Measurements from ENCODE around the gene DMRT1. TPM values are rescaled to one million over a fixed set of nuclear protein-coding genes. Genes with fewer than 3 reads are reported as not detected.

DMRT1 gene
- total RNA-seq, 1 experiment from 2014 or later = not detected

GRCh38 chr9:982394-983230, 141.1 kb downstream of the DMRT1 start:
- peaks cover 98% of the 10 kb centered on the region for H3K27me3 Mint-ChIP-seq (ENCODE audit: low read depth)
- no peaks in the 10 kb centered on the region for H3K36me3 Mint-ChIP-seq
- H3K4me1 Mint-ChIP-seq = peaks cover 24% of the 10 kb centered on the region

More at GRCh38 chr9:982394-983230, 141.1 kb downstream of the DMRT1 start:
- DNase-seq (ENCODE audit: low spot score) (no peak), ATAC-seq (no peak)
- POLR2A ChIA-PET = no interaction called here
- CTCF ChIA-PET = interaction anchor here (0.8 to 3.4 kb wide), 7 partner anchors 17 to 89 kb away, joined by 3 to 31 read pairs (median 3); no protein-coding TSS in a partner anchor
- no peak overlapping the region for H3K27ac Mint-ChIP-seq
- H3K9me3 Mint-ChIP-seq = no peaks in the 10 kb centered on the region
- no peak overlapping the region for H3K4me3 Mint-ChIP-seq
- no peak for TF ChIP-seq E2F4 (CRISPR knock-in tag; IDR thresholded peaks at IDR 0.05; ENCODE audit: borderline replicate concordance, low read depth)
- no peak for TF ChIP-seq NR3C1 (CRISPR knock-in tag; conservative IDR thresholded peaks at IDR 0.05; ENCODE audit: low read depth)
- no peak for TF ChIP-seq TCF7 (CRISPR knock-in tag; IDR thresholded peaks at IDR 0.05; ENCODE audit: low read depth)
- TF ChIP-seq NR2C2 (CRISPR knock-in tag; IDR thresholded peaks at IDR 0.05) = no peak
- no peak for TF ChIP-seq FOXJ3 (CRISPR knock-in tag; IDR thresholded peaks at IDR 0.05; ENCODE audit: borderline replicate concordance)
- TF ChIP-seq ZNF423 (CRISPR knock-in tag; IDR thresholded peaks at IDR 0.05) = no peak
- TF ChIP-seq ZNF396 (CRISPR knock-in tag; IDR thresholded peaks at IDR 0.05; ENCODE audit: borderline replicate concordance) = no peak
- TF ChIP-seq SP1 (CRISPR knock-in tag; conservative IDR thresholded peaks at IDR 0.05) = no peak
- no peak for TF ChIP-seq MYBL2 (CRISPR knock-in tag; IDR thresholded peaks at IDR 0.05)
- no peak for TF ChIP-seq TEAD4 (CRISPR knock-in tag; IDR thresholded peaks at IDR 0.05)
- TF ChIP-seq ZNF532 (CRISPR knock-in tag; IDR thresholded peaks at IDR 0.05; ENCODE audit: borderline replicate concordance) = no peak
- no peak for TF ChIP-seq ZNF416 (CRISPR knock-in tag; IDR thresholded peaks at IDR 0.05)
- no peak for TF ChIP-seq NFE2L1 (CRISPR knock-in tag; IDR thresholded peaks at IDR 0.05)
- no peak for TF ChIP-seq MLX (CRISPR knock-in tag; IDR thresholded peaks at IDR 0.05)
- no peak for TF ChIP-seq IRF2 (CRISPR knock-in tag; IDR thresholded peaks at IDR 0.05; ENCODE audit: borderline replicate concordance, low read depth)
- TF ChIP-seq HMGXB4 (CRISPR knock-in tag; IDR thresholded peaks at IDR 0.05) = no peak
- TF ChIP-seq ZMAT4 (CRISPR knock-in tag; IDR thresholded peaks at IDR 0.05) = no peak
